K562 (cell line): ENCODE results near the gene FAM98C. TPM values are rescaled to one million over a fixed set of nuclear protein-coding genes. Genes with fewer than 3 reads are reported as not detected.

ENCODE experiments used
- ATF7 ChIP-seq: fragments of 450-650 bp; IDR thresholded peaks from 2 replicates; pipeline ENCODE4 v1.7.1; 2014; ENCODE audit warnings: mild to moderate bottlenecking, moderate library complexity
- CAMTA2 ChIP-seq: fragments of 250-450 bp; sonication (Bioruptor Pico); conservative IDR thresholded peaks from 2 replicates; pipeline ENCODE4 v1.5.1; 2022
- CCAR2 ChIP-seq: fragments of 200-400 bp; formaldehyde crosslinking; IDR thresholded peaks from 2 replicates; pipeline ENCODE4 v1.6.1; 2017; ENCODE audit warnings: mild to moderate bottlenecking, low read depth, low read length
- CTBP1 ChIP-seq: fragments of 450-650 bp; IDR thresholded peaks from 2 replicates; pipeline ENCODE4 v1.6.1; 2016; ENCODE audit warnings: borderline replicate concordance
- ERF ChIP-seq: fragments of 450-650 bp; formaldehyde crosslinking; IDR thresholded peaks from 2 replicates; pipeline ENCODE4 v1.4.0; 2020; ENCODE audit warnings: mild to moderate bottlenecking, mixed read lengths
- FOXJ2 ChIP-seq: fragments of 200-800 bp; sonication (Bioruptor generic); IDR thresholded peaks from 2 replicates; pipeline ENCODE4 v1.6.1; 2016; ENCODE audit warnings: missing genetic modification characterization, missing compliant biosample characterization
- GABPA ChIP-seq: fragments of 200-800 bp; sonication (Bioruptor generic); conservative IDR thresholded peaks from 2 replicates; pipeline ENCODE4 v1.6.1; 2016; ENCODE audit warnings: low read depth, missing genetic modification characterization, missing compliant biosample characterization
- HNRNPLL ChIP-seq: fragments of 200-400 bp; formaldehyde crosslinking; IDR thresholded peaks from 2 replicates; pipeline ENCODE4 v1.6.1; 2017; ENCODE audit warnings: low read length, low read depth, mild to moderate bottlenecking; ENCODE audit not compliant: poor library complexity, severe bottlenecking
- KAT2B ChIP-seq: IDR thresholded peaks from one replicate; pipeline ENCODE4 v1.6.1; 2012; ENCODE audit warnings: low read depth, mild to moderate bottlenecking, control low read depth, inconsistent platforms, low read length, moderate library complexity
- KDM1A ChIP-seq, 2 experiments: fragments of 450-650 bp; IDR thresholded peaks; 2 replicates each; pipeline ENCODE4 v1.6.1; 2016; ENCODE audit warnings: mild to moderate bottlenecking in 2 of 2
- MCM2 ChIP-seq: fragments of 450-650 bp; IDR thresholded peaks from 2 replicates; pipeline ENCODE4 v1.6.1; 2017; ENCODE audit warnings: low read depth, mild to moderate bottlenecking
- MCM5 ChIP-seq: fragments of 450-650 bp; IDR thresholded peaks from 2 replicates; pipeline ENCODE4 v1.6.1; 2016; ENCODE audit warnings: low read depth
- MXI1 ChIP-seq: IDR thresholded peaks from 2 replicates; pipeline ENCODE4 v1.6.1; 2011; ENCODE audit warnings: low read depth, mild to moderate bottlenecking, improper control_type of control experiment, low read length
- NELFE ChIP-seq: IDR thresholded peaks from 2 replicates; pipeline ENCODE4 v1.6.1; 2011; ENCODE audit warnings: mild to moderate bottlenecking; ENCODE audit not compliant: insufficient read depth, insufficient read length
- NFIC ChIP-seq: fragments of 450-650 bp; IDR thresholded peaks from 2 replicates; pipeline ENCODE4 v1.6.1; 2017; ENCODE audit warnings: mild to moderate bottlenecking, inconsistent platforms
- NUFIP1 ChIP-seq: fragments of 450-650 bp; IDR thresholded peaks from 2 replicates; pipeline ENCODE4 v1.6.1; 2018; ENCODE audit not compliant: partially characterized antibody
- RBM14 ChIP-seq: fragments of 200-400 bp; formaldehyde crosslinking; IDR thresholded peaks from 2 replicates; pipeline ENCODE4 v1.6.1; 2018; ENCODE audit warnings: low read depth, mild to moderate bottlenecking, low read length, moderate library complexity, borderline replicate concordance; ENCODE audit not compliant: insufficient read depth
- RUNX1 ChIP-seq: sonication (generic); IDR thresholded peaks from 2 replicates; pipeline ENCODE4 v1.6.1; 2016; ENCODE audit warnings: antibody characterized with exemption, low read depth
- SAFB ChIP-seq: fragments of 200-400 bp; formaldehyde crosslinking; IDR thresholded peaks from 2 replicates; pipeline ENCODE4 v1.6.1; 2017; ENCODE audit warnings: low read depth, low read length, borderline replicate concordance
- SMARCA4 ChIP-seq: fragments of 450-650 bp; IDR thresholded peaks from 2 replicates; pipeline ENCODE4 v1.6.1; 2016
- SREBF2 ChIP-seq: sonication (generic); formaldehyde crosslinking; IDR thresholded peaks from 2 replicates; pipeline ENCODE4 v1.4.0; 2020; ENCODE audit warnings: mild to moderate bottlenecking, missing genetic modification reagents
- TAL1 ChIP-seq: fragments of 450-650 bp; IDR thresholded peaks from 2 replicates; pipeline ENCODE4 v1.6.1; 2016; ENCODE audit warnings: mild to moderate bottlenecking
- TBP ChIP-seq: optimal IDR thresholded peaks from 2 replicates; pipeline ENCODE3; 2011; ENCODE audit warnings: low read depth, low read length, improper control_type of control experiment
- ZFX ChIP-seq: sonication (generic); formaldehyde crosslinking; IDR thresholded peaks from 2 replicates; pipeline ENCODE4 v1.8.0; 2022; ENCODE audit warnings: mild to moderate bottlenecking, missing genetic modification reagents, moderate library complexity
- ZNF124 ChIP-seq: sonication (generic); formaldehyde crosslinking; IDR thresholded peaks from 2 replicates; pipeline ENCODE4 v1.8.1; 2022; ENCODE audit warnings: missing genetic modification reagents
- ZNF707 ChIP-seq: fragments of 250-450 bp; sonication (Bioruptor Pico); conservative IDR thresholded peaks from 2 replicates; pipeline ENCODE4 v1.8.0; 2022; ENCODE audit warnings: inconsistent platforms, mild to moderate bottlenecking, moderate library complexity
- polyA plus RNA-seq, 8 experiments: library from polyadenylated mRNA; depleted of rRNA in 4 of 8; stranded (reverse) in 5 of 8; unstranded in 3 of 8; fragments of >200 nt; fragmentation: Nextera tagmentation in 2 of 8; fragmentation: Illumina TruSeq in 1 of 8; extraction: Ambion mirVana in 2 of 8; extraction: Trizol in 1 of 8; gene quantifications; 2 replicates each; pipeline versions ENCODE4 v1.2.1 to v1.2.3, GENCODE V29; 2011 to 2014; ENCODE audit warnings: inconsistent platforms in 1 of 8, missing spikeins in 1 of 8
- total RNA-seq, 7 experiments: library from RNA; depleted of rRNA in 6 of 7; stranded (reverse); fragments of >200 nt in 6 of 7; fragmentation: Illumina TruSeq in 2 of 7; extraction: Trizol in 2 of 7; gene quantifications; 2 replicates each; pipeline versions ENCODE4 v1.2.1 to v1.2.3, GENCODE V29; 2011 to 2021; ENCODE audit warnings: low replicate concordance in 1 of 7
- TF ChIP-seq, protein P1 (sequence below): fragments of 450-650 bp; formaldehyde crosslinking; conservative IDR thresholded peaks from 2 replicates; pipeline ENCODE4 v1.4.0; 2022; ENCODE audit warnings: mild to moderate bottlenecking, missing genetic modification characterization
- TF ChIP-seq, protein P2 (sequence below): fragments of 250-450 bp; sonication (Bioruptor Pico); IDR thresholded peaks from 2 replicates; pipeline ENCODE4 v1.5.0; 2021; ENCODE audit warnings: mild to moderate bottlenecking, borderline replicate concordance

Gene FAM98C
- total and polyA plus RNA-seq, 9 of the 15 experiments (the other 6 are each of a cell fraction or from before 2014, with no cell fraction given), result 1.7 to 43.8 (median 13.7) TPM

DNA sequence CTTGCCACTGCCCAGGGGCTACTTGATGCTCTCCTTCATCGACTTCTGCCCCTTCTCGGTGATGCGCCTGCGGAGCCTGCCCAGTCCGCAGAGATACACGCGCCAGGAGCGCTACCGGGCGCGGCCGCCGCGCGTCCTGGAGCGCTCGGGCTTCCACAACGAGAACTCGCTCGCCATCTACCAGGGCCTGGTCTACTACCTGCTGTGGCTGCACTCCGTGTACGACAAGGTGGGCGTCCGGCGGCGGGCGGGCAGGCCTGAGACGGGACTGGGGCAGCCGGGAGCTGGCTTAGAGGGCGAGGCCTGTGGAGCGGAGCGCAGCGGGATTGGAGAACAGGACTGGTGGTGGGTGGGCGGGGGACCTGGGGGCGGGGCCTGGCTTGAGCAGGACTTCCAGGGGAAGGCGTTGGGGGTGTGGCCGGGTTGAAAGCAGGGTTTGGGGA lies 41.2 kb upstream of the FAM98C start (continued):
- TF ChIP-seq MCM5 (no peak), CAMTA2 (no peak), NUFIP1 (no peak), KAT2B (no peak), RBM14 (no peak), MCM2 (no peak), ZNF124 (CRISPR knock-in tag) (no peak), RUNX1 (no peak), CCAR2 (no peak), NFIC (no peak), SAFB (0 out of 2 replicates have a peak, but pooled peaks have one; percentile 46), FOXJ2 (tag) (no peak), TAL1 (no peak), KDM1A (IDR thresholded peaks at IDR 0.05) (no peak), ZNF707 (no peak), ZFX (peak; percentile 45), HNRNPLL (peak; percentile 59), TBP (no peak), ERF (no peak), GABPA (tag) (0 out of 2 replicates have a peak, but pooled peaks have one; percentile 4), CTBP1 (peak; percentile 74), ATF7 (no peak), SREBF2 (CRISPR knock-in tag) (no peak), MXI1 (no peak), NELFE (no peak), SMARCA4 (no peak)
- TF ChIP-seq, protein P1, sequence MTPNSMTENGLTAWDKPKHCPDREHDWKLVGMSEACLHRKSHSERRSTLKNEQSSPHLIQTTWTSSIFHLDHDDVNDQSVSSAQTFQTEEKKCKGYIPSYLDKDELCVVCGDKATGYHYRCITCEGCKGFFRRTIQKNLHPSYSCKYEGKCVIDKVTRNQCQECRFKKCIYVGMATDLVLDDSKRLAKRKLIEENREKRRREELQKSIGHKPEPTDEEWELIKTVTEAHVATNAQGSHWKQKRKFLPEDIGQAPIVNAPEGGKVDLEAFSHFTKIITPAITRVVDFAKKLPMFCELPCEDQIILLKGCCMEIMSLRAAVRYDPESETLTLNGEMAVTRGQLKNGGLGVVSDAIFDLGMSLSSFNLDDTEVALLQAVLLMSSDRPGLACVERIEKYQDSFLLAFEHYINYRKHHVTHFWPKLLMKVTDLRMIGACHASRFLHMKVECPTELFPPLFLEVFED (CRISPR knock-in tag), result no peak
- TF ChIP-seq, protein P2, sequence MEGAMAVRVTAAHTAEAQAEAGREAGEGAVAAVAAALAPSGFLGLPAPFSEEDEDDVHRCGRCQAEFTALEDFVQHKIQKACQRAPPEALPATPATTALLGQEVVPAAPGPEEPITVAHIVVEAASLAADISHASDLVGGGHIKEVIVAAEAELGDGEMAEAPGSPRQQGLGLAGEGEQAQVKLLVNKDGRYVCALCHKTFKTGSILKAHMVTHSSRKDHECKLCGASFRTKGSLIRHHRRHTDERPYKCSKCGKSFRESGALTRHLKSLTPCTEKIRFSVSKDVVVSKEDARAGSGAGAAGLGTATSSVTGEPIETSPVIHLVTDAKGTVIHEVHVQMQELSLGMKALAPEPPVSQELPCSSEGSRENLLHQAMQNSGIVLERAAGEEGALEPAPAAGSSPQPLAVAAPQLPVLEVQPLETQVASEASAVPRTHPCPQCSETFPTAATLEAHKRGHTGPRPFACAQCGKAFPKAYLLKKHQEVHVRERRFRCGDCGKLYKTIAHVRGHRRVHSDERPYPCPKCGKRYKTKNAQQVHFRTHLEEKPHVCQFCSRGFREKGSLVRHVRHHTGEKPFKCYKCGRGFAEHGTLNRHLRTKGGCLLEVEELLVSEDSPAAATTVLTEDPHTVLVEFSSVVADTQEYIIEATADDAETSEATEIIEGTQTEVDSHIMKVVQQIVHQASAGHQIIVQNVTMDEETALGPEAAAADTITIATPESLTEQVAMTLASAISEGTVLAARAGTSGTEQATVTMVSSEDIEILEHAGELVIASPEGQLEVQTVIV (CRISPR knock-in tag), result no peak
